NOMO-1 treated with dmso at 0.1 percent for 144 hours (cell line): Measurements from ENCODE around the gene SLC17A5.

Experiments
- DNase-seq: peaks from one replicate; lab custom pipeline; 2025; ENCODE audit not compliant: unreplicated experiment; lab: John Stamatoyannopoulos, UW

SLC17A5 gene

GRCh38 chr6:73667798-73668197, 14.0 kb upstream of the SLC17A5 start:
- DNase-seq: no peak

DNA sequence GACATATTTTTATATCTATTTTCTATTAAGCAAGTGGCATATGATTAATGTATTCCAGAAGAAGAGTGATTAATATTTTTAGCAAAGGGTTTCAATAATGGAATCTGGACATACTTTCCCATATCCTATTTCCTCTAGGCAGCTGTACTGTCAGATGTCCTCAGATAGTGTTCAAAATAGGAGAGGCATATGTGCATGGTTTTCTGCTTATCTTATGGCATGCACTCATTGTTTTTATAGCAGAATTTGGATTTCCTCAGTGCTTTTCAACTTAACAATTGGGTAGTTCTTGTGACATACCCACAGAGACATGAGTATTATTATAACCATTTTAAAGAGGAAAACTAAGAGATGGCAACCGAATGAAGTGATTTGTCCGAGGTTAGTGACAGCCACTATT, 12.6 kb upstream of the SLC17A5 start:
- no peak for DNase-seq

DNA sequence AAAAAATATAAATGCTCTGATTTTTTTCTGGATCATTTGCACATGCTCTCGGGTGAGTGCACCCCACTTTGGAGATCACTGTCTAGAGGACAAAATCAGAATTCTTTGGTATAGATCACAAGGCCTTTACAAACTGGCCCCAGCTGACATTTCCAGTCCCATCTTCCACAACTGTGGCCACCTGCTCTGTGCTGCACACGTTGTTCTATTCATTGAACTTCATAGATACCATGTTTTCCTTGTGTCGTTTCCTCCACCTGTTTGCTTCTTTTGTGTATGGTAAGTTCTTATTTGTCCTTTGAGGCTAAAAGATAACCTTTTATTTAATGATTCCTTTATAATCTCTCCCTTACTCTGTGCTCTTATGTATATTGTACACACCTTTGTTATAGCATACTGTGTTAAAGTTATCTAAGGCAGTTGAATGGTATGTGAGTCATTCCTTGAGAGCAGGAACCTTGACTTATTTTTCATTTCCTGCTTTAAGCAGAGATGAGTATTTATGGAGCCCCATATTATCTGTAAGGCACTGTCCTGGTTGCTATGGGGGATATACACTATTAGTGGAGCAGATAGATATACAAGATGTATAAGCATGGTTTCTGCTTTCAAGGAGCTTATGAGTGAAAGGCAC, 12.0 kb upstream of the SLC17A5 start:
- DNase-seq: no peak

DNA sequence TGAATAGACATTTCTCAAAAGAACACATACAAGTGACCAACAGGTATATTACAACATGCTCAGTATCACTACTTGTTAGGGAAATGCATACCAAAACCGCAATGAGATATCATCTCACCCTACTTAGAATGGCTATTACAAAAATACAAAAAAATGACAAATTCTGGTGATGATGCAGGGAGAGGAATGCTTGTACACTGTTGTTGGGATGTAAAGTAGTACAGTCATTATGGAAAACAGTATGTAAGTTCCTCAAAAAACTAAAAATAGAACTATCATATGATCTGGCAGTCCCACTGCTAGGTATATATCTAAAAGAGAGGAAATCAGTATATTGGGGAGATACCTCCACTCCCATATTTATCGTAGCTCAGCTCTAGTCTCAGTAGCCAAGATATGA, 10.9 kb upstream of the SLC17A5 start:
- DNase-seq: no peak

DNA sequence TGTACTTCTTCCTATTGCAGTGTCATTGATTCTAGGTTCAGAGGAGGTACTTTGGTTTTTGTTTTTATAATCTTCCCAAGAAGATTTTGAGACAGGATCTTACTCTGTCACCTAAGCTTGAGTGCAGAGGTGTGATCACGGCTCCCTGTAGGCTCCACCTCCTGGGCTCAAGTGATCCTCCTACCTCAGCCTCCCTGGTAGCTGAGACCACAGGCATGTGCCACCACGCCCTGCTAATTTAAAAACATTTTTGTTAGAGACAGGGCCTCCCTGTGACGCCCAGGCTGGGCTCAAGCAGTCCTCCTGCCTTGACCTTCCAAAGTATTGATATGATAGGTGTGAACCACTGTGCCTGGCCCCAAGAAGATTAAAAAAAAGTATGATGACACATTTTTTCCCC, 3.4 kb upstream of the SLC17A5 start:
- no peak for DNase-seq

- no peak for DNase-seq
Measured at GRCh38 chr6:73656531-73657145, 2.8 kb upstream of the SLC17A5 start.

DNA sequence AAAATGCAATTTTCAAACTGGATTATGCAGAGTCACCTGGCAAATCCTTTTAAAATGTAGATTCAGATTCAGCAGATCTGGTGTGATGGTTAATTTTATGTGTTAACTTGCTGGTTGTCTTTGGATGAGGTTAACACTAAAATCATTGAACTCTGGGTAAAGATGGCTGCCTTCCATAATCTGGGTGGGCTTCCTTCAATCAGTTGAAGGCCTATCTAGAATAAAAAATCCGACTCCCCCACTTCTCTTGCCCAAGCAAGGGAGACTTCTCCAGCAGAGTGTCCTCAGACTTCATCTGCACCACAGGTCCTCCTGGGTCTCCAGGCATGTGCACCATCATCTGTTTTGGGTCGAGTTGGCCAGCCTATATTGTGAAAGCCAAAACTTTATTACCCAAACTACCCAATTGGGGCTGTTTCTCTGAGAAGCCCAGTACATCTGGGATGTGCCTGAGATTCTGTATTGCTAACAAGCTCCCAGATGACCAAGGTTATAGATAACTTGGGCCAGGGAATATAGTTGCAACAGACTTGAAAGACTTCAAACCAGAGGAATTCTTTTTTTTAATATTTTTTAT, 1.6 kb upstream of the SLC17A5 start:
- DNase-seq: no peak

DNA sequence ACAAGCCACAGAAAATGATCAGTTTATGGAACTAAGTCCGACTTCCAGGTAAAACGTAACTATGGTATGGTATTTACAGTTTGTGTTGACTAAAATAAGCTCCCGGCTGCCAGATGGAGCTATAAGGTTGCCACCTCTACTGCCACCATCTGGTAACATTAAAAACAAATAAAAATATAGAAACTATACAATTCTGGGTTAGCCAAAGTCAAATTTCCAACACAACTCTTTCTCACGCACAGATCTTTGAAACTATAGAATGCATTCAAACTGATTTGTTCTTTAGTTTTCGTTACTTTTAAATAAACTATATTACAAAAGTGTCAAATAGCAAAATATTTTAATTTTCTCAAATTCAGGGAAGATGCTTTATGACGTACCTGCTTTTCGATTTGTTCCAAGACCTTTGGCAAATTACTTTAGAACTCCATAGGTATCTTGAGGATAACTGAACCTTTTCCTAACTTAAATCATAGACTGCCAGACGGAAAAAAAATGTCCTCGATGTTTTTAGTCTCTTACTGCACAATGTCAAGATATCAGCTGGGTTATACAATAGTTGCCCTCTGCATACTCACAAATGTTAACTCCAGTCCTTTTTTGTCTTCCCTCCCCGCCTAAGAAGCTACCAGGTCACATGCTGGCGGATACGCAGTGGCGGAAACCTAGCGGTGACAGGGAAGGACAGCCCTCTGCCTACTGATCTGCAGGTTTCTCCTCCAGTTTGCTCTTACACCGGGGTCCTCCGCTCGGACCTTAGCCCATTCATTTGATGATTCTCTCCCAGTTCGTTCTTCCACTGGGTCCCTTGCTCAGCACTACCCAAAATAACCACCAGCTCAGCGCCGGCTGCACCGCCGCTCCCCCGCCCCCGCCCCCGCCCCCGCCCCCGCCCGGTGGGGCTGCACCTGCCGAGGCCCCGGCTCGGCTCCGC, 888 bp downstream of the SLC17A5 start:
- DNase-seq: peak; percentile 69

GRCh38 chr6:73649783-73650182, 4.0 kb downstream of the SLC17A5 start:
- no peak for DNase-seq

GRCh38 chr6:73648166-73648565, 5.6 kb downstream of the SLC17A5 start:
- DNase-seq: no peak

DNA sequence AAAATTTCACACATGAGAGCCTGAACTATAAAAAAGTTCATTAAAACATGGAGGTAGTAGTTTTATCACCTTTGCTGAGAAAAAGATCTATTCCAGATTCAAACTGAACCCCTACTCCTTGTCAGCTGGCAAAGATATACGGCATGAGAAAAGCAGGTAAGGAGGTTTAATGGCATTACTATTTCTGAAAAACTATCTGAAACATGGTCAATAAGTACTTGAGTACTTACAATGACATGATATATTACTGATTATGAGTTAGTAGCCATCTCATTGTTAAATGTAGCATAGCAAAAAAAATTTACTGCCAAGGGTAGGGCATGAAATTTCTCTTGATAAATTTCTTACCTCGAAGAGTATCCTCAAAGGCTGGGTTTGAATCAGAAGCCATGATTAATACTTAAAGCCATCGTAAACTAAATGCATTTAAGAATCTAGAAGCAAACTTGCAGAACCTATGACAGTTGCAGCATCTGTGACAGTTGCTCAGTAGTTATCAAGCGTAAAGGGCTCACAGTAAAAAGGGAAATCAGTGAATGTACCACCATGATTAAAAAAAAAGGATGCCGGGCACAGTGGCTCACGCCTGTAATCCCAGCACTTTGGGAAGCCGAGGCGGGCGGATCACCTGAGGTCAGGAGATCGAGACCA, 8.7 kb downstream of the SLC17A5 start:
- no peak for DNase-seq

DNA sequence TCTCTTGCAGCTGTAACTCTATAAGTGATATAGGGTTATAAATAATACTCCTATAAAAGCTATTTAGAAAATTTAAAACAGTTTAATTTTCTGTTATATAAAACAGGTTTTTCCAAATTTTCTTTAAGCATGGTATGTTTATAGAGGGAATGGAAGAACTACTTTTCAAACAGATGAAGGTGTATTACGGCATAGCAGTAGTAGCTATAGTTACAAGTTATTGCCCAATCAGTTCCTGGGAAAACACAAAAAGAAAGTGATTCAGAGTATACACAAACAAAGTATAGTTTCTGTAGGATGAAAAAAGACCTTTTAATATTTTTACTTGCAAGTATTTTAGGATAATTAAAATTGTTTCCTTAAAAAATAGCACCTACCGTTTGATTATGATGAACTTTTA, 9.8 kb downstream of the SLC17A5 start:
- no peak for DNase-seq

GRCh38 chr6:73642530-73642929, 11.3 kb downstream of the SLC17A5 start:
- no peak for DNase-seq

- no peak for DNase-seq
Measured at GRCh38 chr6:73640179-73640750, 13.5 kb downstream of the SLC17A5 start.

- no peak for DNase-seq
Measured at GRCh38 chr6:73639040-73639439, 14.8 kb downstream of the SLC17A5 start.

GRCh38 chr6:73637404-73637803, 16.4 kb downstream of the SLC17A5 start:
- DNase-seq: no peak

- no peak for DNase-seq
Measured at GRCh38 chr6:73636048-73636447, 17.7 kb downstream of the SLC17A5 start.

GRCh38 chr6:73632346-73632745, 21.4 kb downstream of the SLC17A5 start:
- no peak for DNase-seq

DNA sequence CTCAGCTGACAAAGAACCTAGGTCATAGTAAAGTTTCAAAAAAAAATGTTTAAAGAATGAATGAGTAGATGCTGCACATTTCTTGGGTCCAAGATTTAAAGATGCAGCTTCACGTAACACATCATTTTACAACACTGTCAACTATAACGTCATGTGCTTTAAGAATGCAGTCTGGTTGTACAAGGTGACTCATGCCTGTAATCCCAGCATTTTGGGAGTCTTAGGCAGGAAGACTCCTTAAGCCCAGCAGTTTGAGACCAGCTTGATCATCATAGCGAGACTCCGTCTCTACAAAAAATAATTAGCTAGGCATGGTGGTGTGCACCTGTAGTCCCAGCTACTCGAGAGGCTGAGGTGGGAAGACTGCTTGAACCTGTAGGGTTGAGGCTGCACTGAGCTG, 21.9 kb downstream of the SLC17A5 start:
- DNase-seq: no peak

- no peak for DNase-seq
Measured at GRCh38 chr6:73630401-73630800, 23.4 kb downstream of the SLC17A5 start.

DNA sequence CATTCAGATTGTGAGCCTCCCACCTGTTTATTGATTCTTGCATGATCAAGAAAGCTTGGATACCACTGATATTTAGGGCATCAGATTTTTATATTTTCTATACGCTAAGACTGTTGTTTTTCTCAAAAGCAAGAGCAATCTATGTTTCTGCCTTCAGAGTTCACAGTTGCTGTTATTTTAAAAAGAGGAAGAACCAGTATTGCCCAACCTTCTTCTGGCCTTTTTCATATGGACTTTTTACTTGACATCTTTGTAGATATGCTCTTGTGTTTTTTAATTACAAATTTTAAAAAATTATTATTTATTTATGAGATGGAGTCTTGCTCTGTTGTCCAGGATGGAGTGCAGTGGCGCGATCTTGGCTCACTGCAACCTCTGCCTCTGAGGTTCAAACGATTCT, 28.9 kb downstream of the SLC17A5 start:
- peak; percentile 42 for DNase-seq
